ENCODE results near the gene SMURF2.
"Not testable (repeated sequence)": the region's sequence is repeated elsewhere in the genome, so short reads cannot be mapped to it uniquely, and the experiment has no call there.

SMURF2 gene

GRCh38 chr17:64583038-64583437, 79.1 kb downstream of the SMURF2 start:
- no peak for DNase-seq

DNA sequence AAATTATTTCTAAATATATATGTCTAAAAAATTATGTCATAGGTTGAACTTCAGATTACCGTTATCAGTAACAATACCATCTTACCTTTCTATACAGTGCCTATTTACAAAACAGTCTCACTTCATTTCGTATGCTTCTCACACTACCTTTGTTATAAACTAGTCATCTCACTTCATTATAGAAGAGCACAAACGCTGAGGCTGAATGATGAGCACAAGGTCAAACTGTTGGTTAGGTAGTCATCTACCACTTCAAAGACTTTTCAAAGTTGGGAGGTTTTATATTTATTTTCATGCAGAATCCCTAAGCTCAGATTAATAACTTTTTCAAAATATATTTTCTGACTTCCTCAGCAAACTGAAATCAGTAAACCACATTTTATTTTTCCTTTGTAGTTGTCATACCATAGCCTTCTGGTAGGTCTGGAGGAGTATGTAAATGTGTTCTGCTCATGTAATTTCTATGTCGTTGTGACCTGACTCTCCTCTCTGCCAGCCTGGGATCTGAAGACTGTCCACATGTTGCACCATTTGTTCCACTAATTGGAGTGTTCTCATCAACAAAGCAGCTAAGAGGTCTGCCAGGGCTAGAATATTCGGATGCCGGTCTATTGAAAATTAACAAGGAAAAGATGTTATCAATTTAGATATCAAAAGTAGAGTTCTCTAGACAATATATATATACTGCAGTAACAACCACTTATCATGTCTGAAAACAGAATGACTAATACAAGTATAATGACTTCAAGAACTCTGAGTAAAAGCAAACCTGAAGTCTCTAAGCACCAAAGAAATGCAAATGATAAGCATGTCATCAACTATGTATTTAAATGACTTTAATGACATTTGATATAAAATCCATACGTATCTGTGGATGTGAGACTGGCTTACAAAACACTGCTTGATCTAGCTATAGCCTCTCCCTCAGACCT, 81.5 kb downstream of the SMURF2 start:
- no peak for DNase-seq

DNA sequence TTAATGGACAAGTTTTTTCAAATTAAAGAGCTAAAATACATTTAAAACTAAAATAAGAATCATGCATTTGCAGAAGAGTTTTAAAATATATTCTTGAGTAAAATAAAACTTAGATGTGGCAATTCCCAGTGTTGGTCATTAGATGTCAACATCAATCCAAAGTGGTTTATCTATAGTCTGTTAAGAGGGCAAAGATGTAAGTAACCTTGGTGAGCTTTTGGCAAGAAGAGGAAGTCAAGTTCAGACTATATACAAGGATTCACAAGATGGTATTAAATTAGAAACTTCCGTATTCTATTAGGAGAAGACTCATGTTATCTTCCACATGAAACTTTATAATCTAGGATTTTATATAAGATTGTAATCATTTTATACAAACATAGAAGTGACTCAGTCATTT, 82.2 kb downstream of the SMURF2 start:
- DNase-seq: no peak

- DNase-seq: not testable (repeated sequence)
Measured at GRCh38 chr17:64577025-64577424, 85.1 kb downstream of the SMURF2 start.

- DNase-seq: no peak
Measured at GRCh38 chr17:64575431-64575830, 86.7 kb downstream of the SMURF2 start.

- DNase-seq: no peak
Measured at GRCh38 chr17:64574646-64575045, 87.5 kb downstream of the SMURF2 start.

- no peak for DNase-seq
Measured at GRCh38 chr17:64573214-64573613, 88.9 kb downstream of the SMURF2 start.

DNA sequence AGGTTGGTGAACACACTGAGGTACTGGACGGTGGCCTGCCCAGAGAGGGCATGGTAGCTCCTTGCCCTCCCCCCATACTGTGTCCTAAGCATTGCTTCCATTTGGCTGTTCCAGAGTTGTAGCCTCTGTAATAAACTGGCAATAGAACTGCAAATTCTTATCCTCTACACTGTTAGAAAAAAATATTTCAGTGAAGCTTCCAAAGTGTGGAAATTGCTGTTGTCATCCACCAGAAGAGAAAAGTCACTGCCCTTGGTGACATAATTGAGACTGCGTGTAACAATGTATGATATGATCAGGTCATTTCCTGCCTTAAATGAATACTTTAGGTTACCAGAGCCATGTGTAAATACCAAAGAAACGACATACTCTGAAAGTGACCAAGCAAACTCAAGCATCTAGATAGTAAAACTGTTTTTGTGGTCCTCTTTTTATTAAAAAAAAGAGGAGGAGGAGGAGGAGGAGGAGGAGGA, 89.4 kb downstream of the SMURF2 start:
- DNase-seq: no peak

- DNase-seq: no peak
Measured at GRCh38 chr17:64571746-64572145, 90.4 kb downstream of the SMURF2 start.

DNA sequence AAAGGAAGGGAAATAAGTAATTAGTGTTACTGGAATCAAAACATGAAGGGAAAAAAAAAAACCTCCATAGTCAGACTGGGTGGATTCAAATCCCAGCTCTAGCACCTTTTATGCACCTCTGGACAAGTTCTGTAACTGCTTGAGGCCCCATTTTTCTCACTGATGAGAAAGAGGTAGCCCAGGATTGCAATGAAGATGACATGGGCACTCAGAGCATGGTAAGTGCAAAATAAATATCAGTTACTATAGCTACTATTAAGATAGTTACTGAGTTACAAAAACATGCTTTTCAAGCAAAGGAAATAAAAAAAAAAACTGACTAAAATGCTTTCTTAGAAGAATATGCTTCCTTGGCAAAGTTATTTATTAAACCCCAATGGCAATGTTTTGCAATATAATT, 96.5 kb downstream of the SMURF2 start:
- DNase-seq: no peak

GRCh38 chr17:64564098-64564497, 98.0 kb downstream of the SMURF2 start:
- DNase-seq: no peak

- no peak for DNase-seq
Measured at GRCh38 chr17:64555281-64555680, 106.8 kb downstream of the SMURF2 start.

- no peak for DNase-seq
Measured at GRCh38 chr17:64554028-64554637, 108.0 kb downstream of the SMURF2 start.

DNA sequence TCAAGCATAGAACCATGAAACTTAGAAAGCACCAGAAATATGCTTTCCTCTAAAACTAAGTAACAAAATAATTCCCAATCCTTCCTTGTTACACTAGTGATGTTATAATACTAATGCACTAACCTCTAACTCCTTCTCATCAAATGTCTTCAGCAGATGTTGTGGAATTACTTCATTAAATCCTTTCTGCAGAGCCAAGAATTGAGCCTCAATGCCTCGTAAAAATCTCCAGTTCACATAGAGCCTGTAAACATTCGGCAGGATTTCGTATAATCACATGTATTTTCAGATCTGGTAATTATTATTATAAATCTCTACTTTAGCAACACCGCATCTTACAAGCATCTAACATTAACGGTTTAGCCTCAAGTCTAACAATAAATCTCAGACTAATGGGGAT, 110.6 kb downstream of the SMURF2 start:
- DNase-seq: no peak

GRCh38 chr17:64547319-64547718, 114.8 kb downstream of the SMURF2 start:
- no peak for DNase-seq

DNA sequence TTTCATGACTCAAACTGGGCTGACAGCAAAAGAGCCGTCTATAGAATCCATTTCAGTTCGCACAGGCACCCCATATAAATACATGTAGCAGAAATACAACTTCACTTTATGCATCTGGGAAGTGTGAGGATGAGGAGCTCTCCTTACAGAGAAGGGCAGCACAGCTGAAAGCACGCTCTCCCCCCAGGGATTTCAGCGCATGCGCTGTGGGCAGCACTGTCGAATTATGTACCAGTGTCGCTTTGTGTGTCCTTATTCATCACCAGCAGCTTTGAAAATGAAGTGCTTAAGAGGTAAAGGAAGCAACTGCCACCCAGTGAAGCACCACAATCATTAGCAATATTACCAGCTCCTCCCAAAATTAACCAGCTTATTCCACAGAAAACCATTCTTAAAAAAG, 115.4 kb downstream of the SMURF2 start:
- DNase-seq: no peak

DNA sequence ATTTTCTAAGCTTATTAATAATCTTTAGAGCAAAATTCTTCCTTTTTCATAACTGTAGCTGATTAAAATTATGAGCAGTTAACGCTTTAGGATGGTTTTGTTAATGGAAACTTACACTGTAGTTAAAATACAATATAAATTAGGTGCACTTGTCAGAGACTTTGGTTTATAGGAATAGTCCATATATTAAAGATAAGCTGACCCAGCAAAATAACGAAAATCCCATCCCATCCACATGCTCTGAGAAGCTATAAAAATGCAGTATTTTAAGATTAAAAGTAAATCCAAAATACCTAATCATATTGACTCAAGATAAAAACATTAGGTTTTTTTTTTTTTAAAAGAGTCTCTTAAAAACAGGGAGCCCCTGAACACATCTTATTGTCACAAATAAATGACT, 117.4 kb downstream of the SMURF2 start:
- DNase-seq: no peak

DNA sequence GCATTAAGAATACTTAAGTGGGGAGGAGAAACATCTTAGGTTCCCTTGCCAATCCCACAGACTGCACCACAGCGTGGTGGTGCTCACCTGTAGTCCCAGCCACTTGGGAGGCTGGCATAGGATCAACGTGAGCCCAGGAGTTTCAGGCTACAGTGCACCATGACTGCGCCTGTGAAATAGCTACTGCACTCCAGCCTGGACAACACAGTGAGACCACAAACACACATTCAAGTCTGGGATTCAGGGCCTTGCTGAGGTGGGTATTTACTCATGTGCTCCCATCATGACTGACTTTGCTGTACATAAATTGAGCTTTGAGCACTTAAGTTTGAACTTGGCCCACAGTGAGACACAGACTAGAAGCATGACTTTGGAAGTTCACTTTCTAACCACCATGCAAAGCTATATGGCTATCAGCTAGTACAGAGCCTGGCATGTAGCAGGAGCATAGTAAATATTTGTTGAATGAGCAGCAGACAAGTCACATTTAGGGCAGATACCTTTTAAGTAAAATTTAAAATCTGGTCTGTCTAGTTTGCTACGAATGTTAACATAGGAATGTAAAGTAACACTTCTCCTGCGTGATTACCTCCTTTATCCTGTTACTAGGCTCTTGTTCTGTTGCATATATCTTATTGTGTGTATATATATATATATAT, 121.9 kb downstream of the SMURF2 start:
- no peak for DNase-seq

GRCh38 chr17:64538508-64539130, 123.5 kb downstream of the SMURF2 start:
- no peak for DNase-seq

GRCh38 chr17:64537488-64537887, 124.6 kb downstream of the SMURF2 start:
- DNase-seq: no peak

DNA sequence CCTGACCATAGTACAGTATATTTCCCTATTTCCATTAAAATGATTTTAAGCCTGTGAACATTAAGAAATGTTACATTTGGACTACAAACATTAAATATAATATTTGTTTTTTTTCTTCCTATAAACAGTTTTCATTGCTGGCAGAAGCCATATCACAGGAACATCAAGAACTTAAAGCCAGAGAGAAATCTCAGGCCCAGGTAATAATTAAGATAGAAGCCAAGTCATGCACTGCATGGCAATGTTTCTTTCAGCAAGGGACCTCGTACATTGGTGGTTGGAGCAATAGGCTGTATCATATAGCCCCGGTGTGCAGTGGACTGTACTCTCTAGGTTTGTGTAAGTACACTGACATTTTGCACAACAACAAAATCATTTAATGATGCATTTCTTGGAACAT, 125.2 kb downstream of the SMURF2 start:
- no peak for DNase-seq

DNA sequence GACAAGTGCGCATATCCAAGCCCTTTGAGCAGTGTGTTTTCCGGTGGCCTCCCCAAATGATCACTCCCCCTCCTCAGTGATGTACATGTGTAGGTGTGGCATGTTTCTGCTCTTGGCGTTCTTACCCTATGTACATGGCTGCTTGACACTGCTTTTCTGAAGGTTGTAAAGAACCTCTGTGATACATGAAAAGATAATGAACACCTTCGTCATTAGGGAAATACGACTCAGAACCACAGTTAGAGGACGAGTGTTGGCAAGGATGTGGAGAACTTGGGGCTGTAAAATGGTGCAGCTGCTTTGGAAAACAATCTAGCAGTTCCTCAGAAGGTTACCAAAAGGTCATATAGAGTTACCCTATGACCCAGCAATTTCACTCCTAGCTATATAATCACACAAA, 126.8 kb downstream of the SMURF2 start:
- DNase-seq: no peak

DNA sequence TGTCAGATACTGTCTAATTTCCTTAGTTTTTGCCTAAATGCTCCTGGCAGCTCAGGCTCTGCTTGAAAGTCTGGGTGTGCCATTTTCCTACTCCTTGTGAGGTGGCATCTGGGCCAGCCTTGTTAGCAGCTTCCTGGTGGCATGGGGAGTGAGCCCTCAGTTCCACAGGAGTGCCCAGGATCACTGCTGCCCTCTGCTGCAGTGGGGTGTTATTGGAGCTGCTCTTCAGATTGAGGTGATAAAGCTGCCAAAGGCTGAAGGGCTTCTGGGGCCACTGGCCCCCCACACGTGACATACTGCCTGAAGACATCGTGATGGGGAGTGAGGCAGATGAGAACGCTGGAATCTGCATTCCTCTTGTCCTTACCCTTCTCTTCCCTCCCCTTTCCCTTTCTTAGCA, 127.9 kb downstream of the SMURF2 start:
- DNase-seq: peak; percentile 12

All from activated naive CD4-positive, alpha-beta T cell treated with anti-CD3 and anti-CD28 coated beads, Interleukin-2, amount 50 U/mL, for 16 hours (primary cell).